ENCODE measurements around the gene PCGF3.
A peak's percentile ranks its signal among the peaks of the same experiment; 100 is the strongest.

Gene PCGF3

DNA sequence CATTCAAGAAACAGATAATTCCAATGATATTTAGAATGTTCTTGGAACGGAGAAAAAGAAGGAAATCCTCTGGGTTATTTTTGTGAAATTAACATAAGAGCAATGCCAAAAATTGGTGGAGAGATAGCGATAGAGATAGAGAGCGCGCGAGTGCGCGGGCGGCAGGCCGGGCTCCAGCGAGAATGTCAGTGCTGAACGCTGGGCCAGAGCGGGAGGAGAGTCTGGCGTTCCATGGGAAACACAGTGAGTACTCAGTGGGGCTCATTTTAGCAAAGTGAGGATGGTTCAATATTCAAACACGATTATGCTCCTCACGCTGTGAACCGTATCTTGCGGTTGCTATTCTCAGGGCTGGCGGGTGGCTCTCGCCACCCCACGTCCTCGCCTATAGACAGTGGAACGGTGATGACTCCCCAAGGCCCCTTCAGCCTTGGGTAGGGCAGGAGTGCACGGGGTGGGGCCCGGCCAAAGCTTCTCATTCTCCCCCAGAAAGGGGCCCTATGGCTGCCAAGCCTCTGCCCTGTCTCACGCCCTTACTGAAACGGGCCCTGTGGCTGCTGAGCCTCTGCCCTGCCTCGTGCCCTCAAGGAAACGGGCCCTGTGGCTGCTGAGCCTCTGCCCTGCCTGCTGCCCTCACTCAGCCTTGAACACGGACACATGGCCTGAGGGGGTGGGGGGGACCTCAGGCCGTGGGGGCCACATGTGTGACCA lies 103.4 kb downstream of the PCGF3 start:
- H3K79me2 ChIP-seq (ENCODE audit: insufficient read depth, low read length): no peaks in the 10 kb centered on the region
- TF ChIP-seq, protein P1, sequence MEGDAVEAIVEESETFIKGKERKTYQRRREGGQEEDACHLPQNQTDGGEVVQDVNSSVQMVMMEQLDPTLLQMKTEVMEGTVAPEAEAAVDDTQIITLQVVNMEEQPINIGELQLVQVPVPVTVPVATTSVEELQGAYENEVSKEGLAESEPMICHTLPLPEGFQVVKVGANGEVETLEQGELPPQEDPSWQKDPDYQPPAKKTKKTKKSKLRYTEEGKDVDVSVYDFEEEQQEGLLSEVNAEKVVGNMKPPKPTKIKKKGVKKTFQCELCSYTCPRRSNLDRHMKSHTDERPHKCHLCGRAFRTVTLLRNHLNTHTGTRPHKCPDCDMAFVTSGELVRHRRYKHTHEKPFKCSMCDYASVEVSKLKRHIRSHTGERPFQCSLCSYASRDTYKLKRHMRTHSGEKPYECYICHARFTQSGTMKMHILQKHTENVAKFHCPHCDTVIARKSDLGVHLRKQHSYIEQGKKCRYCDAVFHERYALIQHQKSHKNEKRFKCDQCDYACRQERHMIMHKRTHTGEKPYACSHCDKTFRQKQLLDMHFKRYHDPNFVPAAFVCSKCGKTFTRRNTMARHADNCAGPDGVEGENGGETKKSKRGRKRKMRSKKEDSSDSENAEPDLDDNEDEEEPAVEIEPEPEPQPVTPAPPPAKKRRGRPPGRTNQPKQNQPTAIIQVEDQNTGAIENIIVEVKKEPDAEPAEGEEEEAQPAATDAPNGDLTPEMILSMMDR (conservative IDR thresholded peaks at IDR 0.05; ENCODE audit: low read length): no peak
- no peak for TF ChIP-seq EZH2phosphoT487 (IDR thresholded peaks at IDR 0.05; ENCODE audit: borderline replicate concordance)
- H3K9me2 ChIP-seq (replicated peaks; ENCODE audit: low read depth, low read length): no peaks in the 10 kb centered on the region
- H3K9ac ChIP-seq (ENCODE audit: low read depth, low read length, poor library complexity, severe bottlenecking): peak overlapping the region; percentile 36
- H3K4me2 ChIP-seq (ENCODE audit: low read depth, low read length, poor library complexity, severe bottlenecking): peak overlapping the region; percentile 58
- H4K20me1 ChIP-seq (ENCODE audit: insufficient read depth, low read length, poor library complexity, severe bottlenecking): no peaks in the 10 kb centered on the region
- no peaks in the 10 kb centered on the region for H3K27me3 ChIP-seq (ENCODE audit: insufficient read depth, low read length, poor library complexity, severe bottlenecking)
- H2AFZ ChIP-seq (ENCODE audit: low read length): no peak overlapping the region
- H3K36me3 ChIP-seq (ENCODE audit: insufficient read depth, low read length): no peaks in the 10 kb centered on the region
- H3K4me1 ChIP-seq (ENCODE audit: insufficient read depth, low read length, poor library complexity, severe bottlenecking): peaks cover 17% of the 10 kb centered on the region
- H3K4me3 ChIP-seq (ENCODE audit: low read length, poor library complexity, severe bottlenecking): peak overlapping the region; percentile 57
- no peaks in the 10 kb centered on the region for H3K9me3 ChIP-seq (ENCODE audit: insufficient read depth, low read depth, low read length)
- no peaks in the 10 kb centered on the region for H3F3A ChIP-seq (ENCODE audit: low read depth)

DNA sequence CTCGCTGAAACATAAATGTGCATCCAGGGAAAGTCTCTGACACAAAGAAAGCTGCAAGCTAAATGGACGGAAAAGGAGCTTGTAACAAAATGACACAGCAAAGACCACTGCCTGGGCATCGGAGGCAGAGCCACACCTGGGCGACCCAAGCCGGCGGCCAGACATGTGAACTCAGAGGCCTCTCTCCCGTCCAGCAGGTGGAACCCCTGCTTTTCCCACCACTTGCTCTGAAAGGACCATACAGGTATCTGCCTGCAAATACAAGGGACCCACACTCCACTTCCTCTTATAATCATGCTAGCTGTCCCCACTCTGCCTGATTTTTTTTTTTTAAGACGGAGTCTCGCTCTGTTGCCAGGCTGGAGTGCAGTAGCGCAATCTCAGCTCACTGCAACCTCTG lies 108.3 kb downstream of the PCGF3 start:
- Histone ChIP-seq H2AFZ (ENCODE audit: low read length) (no peak overlapping the region), H3K79me2 (ENCODE audit: insufficient read depth, low read length) (no peaks in the 10 kb centered on the region), H3K9ac (ENCODE audit: low read depth, low read length, poor library complexity, severe bottlenecking) (no peak overlapping the region), H3K27me3 (ENCODE audit: insufficient read depth, low read length, poor library complexity, severe bottlenecking) (no peaks in the 10 kb centered on the region), H3F3A (ENCODE audit: low read depth) (no peaks in the 10 kb centered on the region), H3K9me2 (replicated peaks; ENCODE audit: low read depth, low read length) (no peaks in the 10 kb centered on the region), H3K4me1 (ENCODE audit: insufficient read depth, low read length, poor library complexity, severe bottlenecking) (peaks cover 9% of the 10 kb centered on the region), H3K4me3 (ENCODE audit: low read length, poor library complexity, severe bottlenecking) (no peak overlapping the region), H3K4me2 (ENCODE audit: low read depth, low read length, poor library complexity, severe bottlenecking) (no peak overlapping the region), H4K20me1 (ENCODE audit: insufficient read depth, low read length, poor library complexity, severe bottlenecking) (no peaks in the 10 kb centered on the region), H3K9me3 (ENCODE audit: insufficient read depth, low read depth, low read length) (no peaks in the 10 kb centered on the region), H3K36me3 (ENCODE audit: insufficient read depth, low read length) (no peaks in the 10 kb centered on the region)
- no peak for TF ChIP-seq EZH2phosphoT487 (IDR thresholded peaks at IDR 0.05; ENCODE audit: borderline replicate concordance)

DNA sequence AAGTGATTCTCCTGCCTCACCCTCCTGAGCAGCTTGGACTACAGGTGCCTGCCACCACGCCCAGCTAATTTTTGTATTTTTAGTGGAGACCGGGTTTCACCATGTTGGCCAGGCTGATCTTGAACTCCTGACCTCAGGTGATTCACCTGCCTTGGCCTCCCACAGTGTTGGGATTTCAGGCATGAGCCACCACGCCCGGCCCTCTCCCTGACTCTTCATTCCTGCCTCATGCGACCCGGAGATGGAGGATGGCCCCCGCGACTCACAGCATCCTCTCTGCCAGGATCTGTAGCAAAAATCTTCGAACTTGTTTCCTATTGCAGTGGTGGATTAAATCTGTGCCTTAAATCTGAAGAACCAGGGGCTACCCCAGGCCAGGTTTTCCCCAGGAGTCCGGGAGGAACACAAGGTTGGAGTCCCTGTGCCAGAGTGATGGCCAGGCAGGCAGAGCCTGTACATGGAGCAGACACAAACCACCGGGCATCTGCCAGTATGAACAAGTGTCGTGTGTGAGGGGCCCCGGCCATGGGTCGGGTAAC lies 108.7 kb downstream of the PCGF3 start:
- Histone ChIP-seq H3K4me1 (ENCODE audit: insufficient read depth, low read length, poor library complexity, severe bottlenecking) (peaks cover 4% of the 10 kb centered on the region), H3K9ac (ENCODE audit: low read depth, low read length, poor library complexity, severe bottlenecking) (no peak overlapping the region), H3K9me2 (replicated peaks; ENCODE audit: low read depth, low read length) (no peaks in the 10 kb centered on the region), H3K9me3 (ENCODE audit: insufficient read depth, low read depth, low read length) (no peaks in the 10 kb centered on the region), H3F3A (ENCODE audit: low read depth) (no peaks in the 10 kb centered on the region), H2AFZ (ENCODE audit: low read length) (no peak overlapping the region), H3K79me2 (ENCODE audit: insufficient read depth, low read length) (no peaks in the 10 kb centered on the region), H3K27me3 (ENCODE audit: insufficient read depth, low read length, poor library complexity, severe bottlenecking) (no peaks in the 10 kb centered on the region), H3K36me3 (ENCODE audit: insufficient read depth, low read length) (no peaks in the 10 kb centered on the region), H3K4me2 (ENCODE audit: low read depth, low read length, poor library complexity, severe bottlenecking) (no peak overlapping the region), H3K4me3 (ENCODE audit: low read length, poor library complexity, severe bottlenecking) (no peak overlapping the region), H4K20me1 (ENCODE audit: insufficient read depth, low read length, poor library complexity, severe bottlenecking) (no peaks in the 10 kb centered on the region)
- no peak for TF ChIP-seq EZH2phosphoT487 (IDR thresholded peaks at IDR 0.05; ENCODE audit: borderline replicate concordance)
- TF ChIP-seq, protein P1 (conservative IDR thresholded peaks at IDR 0.05; ENCODE audit: low read length): no peak

Measured in Loucy (cell line).